Measurements from ENCODE around the gene SEPTIN1. TPM values are rescaled to one million over a fixed set of nuclear protein-coding genes. Genes with fewer than 3 reads are reported as not detected.

SEPTIN1 gene
- total RNA-seq, 1 experiment from 2014 or later: 0.34 TPM

- no peak for DNase-seq
These were observed 5.1 kb downstream of the SEPTIN1 start for GRCh38 chr16:30377050-30377811.

GRCh38 chr16:30376461-30376902 is 5.9 kb downstream of the SEPTIN1 start:
- Histone ChIP-seq H3K4me3 (ENCODE audit: low read depth, low read length) (peak overlapping the region; percentile 15; the same call in 1 of the 2 replicates), H3K9me3 (no peaks in the 10 kb centered on the region), H3K4me1 (peaks cover 22% of the 10 kb centered on the region), H3K36me3 (ENCODE audit: control insufficient read depth, insufficient read depth, low read length) (no peaks in the 10 kb centered on the region), H3K27me3 (replicated peaks; ENCODE audit: control insufficient read depth, insufficient read depth, low read length) (no peaks in the 10 kb centered on the region)
- Mint-ChIP-seq H3K27ac (ENCODE audit: unreplicated experiment) (no peak overlapping the region), H3K9me3 (ENCODE audit: unreplicated experiment) (no peaks in the 10 kb centered on the region), H3K4me3 (ENCODE audit: unreplicated experiment) (no peak overlapping the region), H3K4me1 (ENCODE audit: low read depth, unreplicated experiment) (peaks cover 26% of the 10 kb centered on the region), H3K36me3 (ENCODE audit: insufficient read depth, unreplicated experiment) (peaks cover 24% of the 10 kb centered on the region), H3K27me3 (ENCODE audit: insufficient read depth, unreplicated experiment) (no peaks in the 10 kb centered on the region)
- ChIA-PET POLR2A (interaction anchor here (1.1 kb wide), 1 partner anchor 21 kb away, joined by 4 read pairs; the partner anchor contains the start of gene CD2BP2), CTCF (no interaction called here)
- no peak for TF ChIP-seq CTCF (IDR thresholded peaks at IDR 0.05; ENCODE audit: insufficient read depth in 1 of 2, low read depth in 1 of 2, low read length in 1 of 2, severe bottlenecking in 1 of 2, unreplicated experiment in 1 of 2)
- intact Hi-C loops (cut with micrococcal nuclease; ENCODE audit: unreplicated experiment): no loop called here
- DNase-seq: no peak
- BruUV-seq (replicated peaks): no TSS peak

More at GRCh38 chr16:30377050-30377811, 5.1 kb downstream of the SEPTIN1 start:
- H3K4me1 ChIP-seq: peaks cover 18% of the 10 kb centered on the region
- BruUV-seq (replicated peaks): TSS peak; percentile 89
- H3K4me3 Mint-ChIP-seq (ENCODE audit: unreplicated experiment): peak overlapping the region; percentile 87
- H3K9me3 Mint-ChIP-seq (ENCODE audit: unreplicated experiment): no peaks in the 10 kb centered on the region
- ChIA-PET CTCF (interaction anchor here (0.6 to 1.4 kb wide), 3 partner anchors 18 to 265 kb away, joined by 3 to 7 read pairs (median 3); partner anchors contain the start of gene ZNF48), POLR2A (interaction anchor here (0.6 to 1.1 kb wide), 3 partner anchors 22 to 428 kb away, joined by 4 to 6 read pairs (median 6); partner anchors contain the start of gene CD2BP2)
- H3K9me3 ChIP-seq: no peaks in the 10 kb centered on the region
- H3K4me1 Mint-ChIP-seq (ENCODE audit: low read depth, unreplicated experiment): peaks cover 19% of the 10 kb centered on the region
- H3K27me3 ChIP-seq (replicated peaks; ENCODE audit: control insufficient read depth, insufficient read depth, low read length): no peaks in the 10 kb centered on the region
- no peaks in the 10 kb centered on the region for H3K36me3 ChIP-seq (ENCODE audit: control insufficient read depth, insufficient read depth, low read length)
- peaks cover 26% of the 10 kb centered on the region for H3K36me3 Mint-ChIP-seq (ENCODE audit: insufficient read depth, unreplicated experiment)
- no peaks in the 10 kb centered on the region for H3K27me3 Mint-ChIP-seq (ENCODE audit: insufficient read depth, unreplicated experiment)
- H3K27ac Mint-ChIP-seq (ENCODE audit: unreplicated experiment): peak overlapping the region; percentile 98
- intact Hi-C loops (cut with micrococcal nuclease; ENCODE audit: unreplicated experiment): no loop called here
- no peak for TF ChIP-seq CTCF (IDR thresholded peaks at IDR 0.05; ENCODE audit: insufficient read depth in 1 of 2, low read depth in 1 of 2, low read length in 1 of 2, severe bottlenecking in 1 of 2, unreplicated experiment in 1 of 2)
- peak overlapping the region; percentile 79 for H3K4me3 ChIP-seq (ENCODE audit: low read depth, low read length)

- POLR2A ChIA-PET: interaction anchor here (0.6 to 1.1 kb wide), 2 partner anchors 21 to 1416 kb away, joined by 4 to 15 read pairs; partner anchors contain the start of gene CD2BP2
- Mint-ChIP-seq H3K4me3 (ENCODE audit: unreplicated experiment) (no peak overlapping the region), H3K27ac (ENCODE audit: unreplicated experiment) (peak overlapping the region; percentile 57), H3K4me1 (ENCODE audit: low read depth, unreplicated experiment) (peaks cover 30% of the 10 kb centered on the region), H3K9me3 (ENCODE audit: unreplicated experiment) (no peaks in the 10 kb centered on the region), H3K36me3 (ENCODE audit: insufficient read depth, unreplicated experiment) (peaks cover 20% of the 10 kb centered on the region), H3K27me3 (ENCODE audit: insufficient read depth, unreplicated experiment) (no peaks in the 10 kb centered on the region)
- BruUV-seq (replicated peaks): no TSS peak
- Histone ChIP-seq H3K9me3 (no peaks in the 10 kb centered on the region), H3K4me3 (ENCODE audit: low read depth, low read length) (no peak overlapping the region), H3K4me1 (peaks cover 26% of the 10 kb centered on the region), H3K27me3 (replicated peaks; ENCODE audit: control insufficient read depth, insufficient read depth, low read length) (no peaks in the 10 kb centered on the region), H3K36me3 (ENCODE audit: control insufficient read depth, insufficient read depth, low read length) (no peaks in the 10 kb centered on the region)
- DNase-seq: no peak
- intact Hi-C loops (cut with micrococcal nuclease; ENCODE audit: unreplicated experiment): no loop called here
- CTCF ChIA-PET: no interaction called here
- no peak for TF ChIP-seq CTCF (IDR thresholded peaks at IDR 0.05; ENCODE audit: insufficient read depth in 1 of 2, low read depth in 1 of 2, low read length in 1 of 2, severe bottlenecking in 1 of 2, unreplicated experiment in 1 of 2)
These were observed 6.5 kb downstream of the SEPTIN1 start for GRCh38 chr16:30375864-30376263.

Measured in Caco-2 (cell line).